ENCODE results near the gene RBM15. TPM values are rescaled to one million over a fixed set of nuclear protein-coding genes. Genes with fewer than 3 reads are reported as not detected.

Gene RBM15
- total and polyA plus RNA-seq, 2 donors (not counting 3 experiments of a cell fraction or from before 2014, with no cell fraction given), result 8.5 to 29.5 TPM

- dilution Hi-C loops (cut with MboI; ENCODE audit: extremely low pct_ligation_motif_present, low sequenced_read_pairs) (no loop called here), intact Hi-C loops (cut with micrococcal nuclease) (loop anchor here (1.0 kb wide), 4 partner anchors 105 to 184 kb away; no protein-coding TSS in a partner anchor)
- Histone ChIP-seq H3K9ac (replicated peaks; ENCODE audit: extremely low read depth, insufficient read depth, low read length) (no peak overlapping the region), H3K27me3 (ENCODE audit: control insufficient read depth in 2 of 2, insufficient read depth in 2 of 2, low read length in 2 of 2) (no peaks in the 10 kb centered on the region), H3K4me3 (replicated peaks in 1 of 3; ENCODE audit: insufficient read depth in 1 of 3, low read depth in 1 of 3, low read length in 3 of 3) (no peak overlapping the region), H3K79me2 (ENCODE audit: control insufficient read depth, insufficient read depth, low read length) (no peaks in the 10 kb centered on the region), H4K20me1 (replicated peaks; ENCODE audit: control insufficient read depth, extremely low read depth, insufficient read depth, low read length) (no peaks in the 10 kb centered on the region), H3K4me1 (ENCODE audit: control insufficient read depth, extremely low read depth, insufficient read depth, low read length) (no peaks in the 10 kb centered on the region), H3K4me2 (ENCODE audit: insufficient read depth, low read length) (no peak overlapping the region), H3K9me3 (replicated peaks; ENCODE audit: control insufficient read depth, insufficient read depth, low read length) (no peaks in the 10 kb centered on the region), H3K9me1 (replicated peaks; ENCODE audit: control insufficient read depth, extremely low read depth, insufficient read depth, low read length) (no peaks in the 10 kb centered on the region), H3K36me3 (ENCODE audit: control insufficient read depth in 2 of 2, extremely low read depth in 1 of 2, insufficient read depth in 2 of 2, low read length in 2 of 2) (no peaks in the 10 kb centered on the region), H2AFZ (ENCODE audit: low read depth, low read length) (no peak overlapping the region), H3K27ac (ENCODE audit: insufficient read depth, low read depth, low read length) (no peak overlapping the region)
- peak; percentile 84 for FAIRE-seq
- ChIA-PET POLR2A (interaction anchor here (1.0 kb wide), 1 partner anchor 105 kb away, joined by 9 read pairs; no protein-coding TSS in a partner anchor), CTCF (interaction anchor here (0.5 to 23.0 kb wide), 50 partner anchors 8 to 221 kb away, joined by 3 to 1577 read pairs (median 4); partner anchors contain the start of genes KCNC4, RBM15 and SLC16A4)
- BruUV-seq (replicated peaks), result no TSS peak
- DNase-seq (ENCODE audit: low read depth, low spot score), result peak; percentile 70
- TF ChIP-seq FOS (IDR thresholded peaks at IDR 0.05; ENCODE audit: borderline replicate concordance, insufficient read depth, low read length) (no peak), GATA2 (IDR thresholded peaks at IDR 0.05; ENCODE audit: insufficient read depth, insufficient read length, low read depth, low read length) (no peak), JUN (IDR thresholded peaks at IDR 0.05; ENCODE audit: borderline replicate concordance, insufficient read depth, insufficient read length, low read depth) (no peak), POLR2AphosphoS5 (IDR thresholded peaks at IDR 0.05; ENCODE audit: insufficient read depth, low read depth, low read length) (no peak), EZH2 (IDR thresholded peaks at IDR 0.05; ENCODE audit: borderline replicate concordance, low read depth, low read length, severe bottlenecking) (no peak), MAX (IDR thresholded peaks at IDR 0.05; ENCODE audit: insufficient read depth, insufficient read length) (no peak), CTCF (IDR thresholded peaks at IDR 0.05; ENCODE audit: extremely low read depth in 1 of 2, insufficient read depth in 1 of 2, low read depth in 1 of 2, low read length in 2 of 2) (peak; percentile 88 to 96), POLR2A (IDR thresholded peaks at IDR 0.05; ENCODE audit: low read depth, low read length) (no peak)
Measured at GRCh38 chr1:110312188-110313121, 26.7 kb upstream of the RBM15 start.

Data from endothelial cell of umbilical vein (primary cell).